Placental epithelial cell (primary cell): ENCODE measurements around the gene XPO1. TPM values are rescaled to one million over a fixed set of nuclear protein-coding genes. Genes with fewer than 3 reads are reported as not detected.

Experiments used
- total RNA-seq: library from RNA; depleted of rRNA; stranded (reverse); fragments of >200 nt; gene quantifications from 2 replicates; pipeline ENCODE4 v1.2.3, GENCODE V29; 2012

The XPO1 gene, protein sequence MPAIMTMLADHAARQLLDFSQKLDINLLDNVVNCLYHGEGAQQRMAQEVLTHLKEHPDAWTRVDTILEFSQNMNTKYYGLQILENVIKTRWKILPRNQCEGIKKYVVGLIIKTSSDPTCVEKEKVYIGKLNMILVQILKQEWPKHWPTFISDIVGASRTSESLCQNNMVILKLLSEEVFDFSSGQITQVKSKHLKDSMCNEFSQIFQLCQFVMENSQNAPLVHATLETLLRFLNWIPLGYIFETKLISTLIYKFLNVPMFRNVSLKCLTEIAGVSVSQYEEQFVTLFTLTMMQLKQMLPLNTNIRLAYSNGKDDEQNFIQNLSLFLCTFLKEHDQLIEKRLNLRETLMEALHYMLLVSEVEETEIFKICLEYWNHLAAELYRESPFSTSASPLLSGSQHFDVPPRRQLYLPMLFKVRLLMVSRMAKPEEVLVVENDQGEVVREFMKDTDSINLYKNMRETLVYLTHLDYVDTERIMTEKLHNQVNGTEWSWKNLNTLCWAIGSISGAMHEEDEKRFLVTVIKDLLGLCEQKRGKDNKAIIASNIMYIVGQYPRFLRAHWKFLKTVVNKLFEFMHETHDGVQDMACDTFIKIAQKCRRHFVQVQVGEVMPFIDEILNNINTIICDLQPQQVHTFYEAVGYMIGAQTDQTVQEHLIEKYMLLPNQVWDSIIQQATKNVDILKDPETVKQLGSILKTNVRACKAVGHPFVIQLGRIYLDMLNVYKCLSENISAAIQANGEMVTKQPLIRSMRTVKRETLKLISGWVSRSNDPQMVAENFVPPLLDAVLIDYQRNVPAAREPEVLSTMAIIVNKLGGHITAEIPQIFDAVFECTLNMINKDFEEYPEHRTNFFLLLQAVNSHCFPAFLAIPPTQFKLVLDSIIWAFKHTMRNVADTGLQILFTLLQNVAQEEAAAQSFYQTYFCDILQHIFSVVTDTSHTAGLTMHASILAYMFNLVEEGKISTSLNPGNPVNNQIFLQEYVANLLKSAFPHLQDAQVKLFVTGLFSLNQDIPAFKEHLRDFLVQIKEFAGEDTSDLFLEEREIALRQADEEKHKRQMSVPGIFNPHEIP (N-terminal part only)
- total RNA-seq: 100 and 101 TPM in 2 replicates

DNA sequence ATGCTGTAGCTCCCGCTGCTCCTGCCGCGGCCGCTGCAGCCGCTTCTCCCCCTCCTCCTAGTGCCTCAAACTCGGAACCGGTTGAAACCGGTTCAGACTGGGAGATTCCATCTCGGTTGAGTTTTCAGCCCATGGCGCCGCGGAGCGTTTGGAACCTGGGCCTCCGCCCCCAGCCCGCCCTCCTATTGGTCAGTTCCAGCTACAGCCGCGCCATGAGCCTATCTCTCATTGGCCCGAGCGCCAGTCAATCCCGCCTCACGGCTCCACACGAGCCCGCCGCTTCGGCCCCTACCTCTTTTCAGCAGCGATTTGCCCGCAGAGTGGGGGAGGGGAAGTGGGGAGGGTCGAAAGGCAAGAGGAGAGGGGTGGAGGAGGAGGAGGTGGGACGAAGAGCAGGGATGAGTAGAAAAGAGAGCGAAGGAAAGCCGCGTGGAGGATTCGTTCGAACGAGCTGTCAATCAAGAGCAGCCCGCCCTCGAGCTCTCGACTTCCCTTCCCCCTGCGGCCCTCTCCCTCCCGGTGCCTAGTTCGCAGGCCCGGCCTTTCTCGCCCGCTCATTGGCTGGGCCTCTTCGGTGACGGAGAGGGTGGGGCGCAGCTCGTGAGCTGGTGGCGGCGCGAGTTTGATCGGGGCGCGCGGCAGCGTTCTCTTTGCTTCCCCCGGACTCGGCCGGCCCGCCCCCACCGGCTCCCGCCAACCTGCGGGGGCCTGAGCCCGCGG is at the start of gene XPO1:
XPO1 (minus strand) TSS at position 157 of the 720 bp plus-strand sequence. CDS start 4,459 bp downstream, outside the sequence.

DNA sequence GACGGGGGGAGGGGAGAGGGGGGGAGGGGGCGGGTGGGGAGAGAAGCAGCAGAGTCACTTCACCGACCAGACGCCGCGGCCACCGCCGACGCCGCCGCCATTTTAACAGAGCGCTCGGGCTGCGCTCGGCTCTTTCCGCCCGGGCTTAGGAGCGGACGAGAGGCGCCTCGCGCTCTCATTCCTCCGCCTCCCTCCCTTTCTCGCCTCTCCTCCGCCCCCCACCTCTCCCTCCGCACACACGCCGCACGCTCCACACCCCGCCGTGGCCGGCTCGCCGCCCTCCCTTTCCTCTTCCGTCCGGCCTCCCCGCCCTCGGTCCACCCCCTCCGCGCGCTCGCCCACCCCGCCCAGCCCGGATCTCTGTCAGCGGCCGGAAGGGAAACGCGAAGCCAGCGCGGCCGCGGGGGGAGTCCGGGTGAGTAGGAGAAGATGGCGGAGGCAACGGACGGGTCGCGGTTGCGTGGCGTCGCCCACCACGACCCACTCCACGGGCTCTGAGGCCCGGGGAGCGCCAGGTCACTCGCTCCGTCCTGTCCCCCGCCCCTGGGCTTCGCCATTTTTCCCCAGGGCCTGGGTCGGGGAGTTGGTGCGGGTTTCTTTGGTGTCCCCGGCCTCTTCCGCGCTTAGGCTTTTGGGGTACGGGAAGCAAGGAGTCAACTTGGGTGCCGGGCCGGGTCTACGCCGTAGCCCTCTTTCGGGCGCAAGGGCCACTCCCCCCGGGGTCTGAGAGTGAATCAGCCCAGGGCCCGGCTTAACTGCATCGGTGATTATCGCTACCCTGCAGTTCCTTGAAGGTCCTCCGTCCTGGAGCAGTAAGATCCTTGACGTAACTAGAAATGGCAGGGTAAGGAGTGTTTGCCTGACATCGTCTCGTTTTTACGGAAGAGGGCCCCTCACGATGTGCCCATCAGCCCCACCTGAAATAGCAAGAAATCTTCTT is 66.9 kb downstream of the XPO1 start, which contains the start of gene USP34:
USP34 (minus strand) TSS at position 123 of the 940 bp plus-strand sequence. CDS start 395 bp downstream, outside the sequence.

Other genes starting within 250 kb of the XPO1 start
- gene USP34, start 67.3 kb downstream of the XPO1 start, total RNA-seq: 97.8 and 107 TPM in 2 replicates